ENCODE results near the gene GSTO1.

DNA sequence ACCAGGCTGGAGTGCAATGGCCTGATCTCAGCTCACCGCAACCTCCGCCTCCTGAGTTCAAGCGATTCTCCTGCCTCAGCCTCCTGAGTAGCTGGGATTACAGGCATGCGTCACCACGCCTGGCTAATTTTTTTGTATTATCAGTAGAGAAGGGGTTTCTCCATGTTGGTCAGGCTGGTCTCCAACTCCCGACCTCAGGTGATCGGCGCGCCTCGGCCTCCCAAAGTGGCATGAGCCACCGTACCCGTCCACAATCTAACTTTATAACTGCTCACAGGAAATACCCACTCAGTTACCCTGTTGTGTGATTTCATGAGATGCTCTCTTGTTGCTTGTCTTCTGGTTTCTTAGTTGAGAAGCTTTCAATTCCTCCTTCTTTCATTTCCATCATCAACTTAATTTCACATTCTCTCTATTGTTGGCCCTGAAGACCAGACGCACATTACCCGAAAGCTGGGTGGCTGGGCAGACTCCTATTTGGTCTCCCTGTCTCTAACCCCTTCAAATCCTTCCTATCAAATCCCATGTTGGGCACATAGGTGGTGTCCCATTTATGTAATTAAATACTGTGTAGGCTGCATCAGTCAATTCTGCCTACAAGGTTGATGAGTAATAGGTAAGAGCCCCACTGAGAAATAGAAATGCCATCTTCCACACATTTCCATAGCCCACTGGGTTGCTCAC, 13.2 kb downstream of the GSTO1 start:
- TF ChIP-seq, protein P1, sequence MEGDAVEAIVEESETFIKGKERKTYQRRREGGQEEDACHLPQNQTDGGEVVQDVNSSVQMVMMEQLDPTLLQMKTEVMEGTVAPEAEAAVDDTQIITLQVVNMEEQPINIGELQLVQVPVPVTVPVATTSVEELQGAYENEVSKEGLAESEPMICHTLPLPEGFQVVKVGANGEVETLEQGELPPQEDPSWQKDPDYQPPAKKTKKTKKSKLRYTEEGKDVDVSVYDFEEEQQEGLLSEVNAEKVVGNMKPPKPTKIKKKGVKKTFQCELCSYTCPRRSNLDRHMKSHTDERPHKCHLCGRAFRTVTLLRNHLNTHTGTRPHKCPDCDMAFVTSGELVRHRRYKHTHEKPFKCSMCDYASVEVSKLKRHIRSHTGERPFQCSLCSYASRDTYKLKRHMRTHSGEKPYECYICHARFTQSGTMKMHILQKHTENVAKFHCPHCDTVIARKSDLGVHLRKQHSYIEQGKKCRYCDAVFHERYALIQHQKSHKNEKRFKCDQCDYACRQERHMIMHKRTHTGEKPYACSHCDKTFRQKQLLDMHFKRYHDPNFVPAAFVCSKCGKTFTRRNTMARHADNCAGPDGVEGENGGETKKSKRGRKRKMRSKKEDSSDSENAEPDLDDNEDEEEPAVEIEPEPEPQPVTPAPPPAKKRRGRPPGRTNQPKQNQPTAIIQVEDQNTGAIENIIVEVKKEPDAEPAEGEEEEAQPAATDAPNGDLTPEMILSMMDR (IDR thresholded peaks at IDR 0.05), result no peak
- TF ChIP-seq POLR2A (IDR thresholded peaks at IDR 0.05), result no peak
